PC-9 (cell line): ENCODE data around the gene CC2D2A.

ENCODE experiments used
- CTCF ChIP-seq: fragments of 200-600 bp; sonication (generic); conservative IDR thresholded peaks from 2 replicates; pipeline ENCODE4 v1.6.1; 2017; ENCODE audit warnings: mixed run types, antibody characterized with exemption, mild to moderate bottlenecking, moderate library complexity
- EZH2 ChIP-seq: fragments of 200-600 bp; sonication (generic); IDR thresholded peaks from 2 replicates; pipeline ENCODE4 v1.8.0; 2017; ENCODE audit warnings: antibody characterized with exemption, low read depth

- no peak for TF ChIP-seq CTCF
- TF ChIP-seq EZH2, result no peak
Measured at GRCh38 chr4:15427161-15427560, 42.5 kb upstream of the CC2D2A start.
